Neural progenitor cell (in vitro differentiated cells): ENCODE measurements around the gene RPS6KA5. TPM values are rescaled to one million over a fixed set of nuclear protein-coding genes. Genes with fewer than 3 reads are reported as not detected.

Experiments used
- DNase-seq: peaks from one replicate; pipeline ENCODE4 v3.0.0-alpha.2; 2016; ENCODE audit warnings: low spot score
- H2AFZ ChIP-seq: fragments of 200-600 bp; sonication (generic); replicated peaks from 2 replicates; pipeline ENCODE4 v1.6.1; 2016; ENCODE audit warnings: antibody characterized with exemption
- H3F3A ChIP-seq: fragments of 200-600 bp; sonication (generic); 2 replicates; pipeline ENCODE4 v1.6.1; 2016; ENCODE audit warnings: antibody characterized with exemption, low read depth
- H3K27ac ChIP-seq: fragments of 200-600 bp; sonication (generic); 2 replicates; pipeline ENCODE4 v1.5.1; 2016; ENCODE audit warnings: mild to moderate bottlenecking
- H3K27me3 ChIP-seq: fragments of 200-600 bp; sonication (generic); 2 replicates; pipeline ENCODE4 v1.6.1; 2016; ENCODE audit warnings: mild to moderate bottlenecking, moderate library complexity
- H3K36me3 ChIP-seq: fragments of 200-600 bp; sonication (generic); 2 replicates; pipeline ENCODE4 v1.5.1; 2016
- H3K4me1 ChIP-seq: fragments of 200-600 bp; sonication (generic); 2 replicates; pipeline ENCODE4 v1.6.1; 2016; ENCODE audit warnings: mixed run types
- H3K4me2 ChIP-seq: fragments of 200-600 bp; sonication (generic); 2 replicates; pipeline ENCODE4 v1.6.1; 2016
- H3K4me3 ChIP-seq: fragments of 200-600 bp; sonication (generic); 2 replicates; pipeline ENCODE4 v1.5.1; 2016
- H3K79me2 ChIP-seq: fragments of 200-600 bp; sonication (generic); 2 replicates; pipeline ENCODE4 v1.6.1; 2016; ENCODE audit warnings: low read depth
- H3K9ac ChIP-seq: fragments of 200-600 bp; sonication (generic); 2 replicates; pipeline ENCODE4 v1.6.1; 2016
- H3K9me3 ChIP-seq: fragments of 200-600 bp; sonication (generic); 2 replicates; pipeline ENCODE4 v1.5.1; 2016; ENCODE audit warnings: low read depth
- H4K20me1 ChIP-seq: fragments of 200-600 bp; sonication (generic); 2 replicates; pipeline ENCODE4 v1.6.1; 2016; ENCODE audit warnings: low read depth
- H3K27ac Mint-ChIP-seq: 3 replicates; pipeline ENCODE4 v1.8.0; 2021; ENCODE audit warnings: mixed read lengths
- H3K27me3 Mint-ChIP-seq: 2 replicates; pipeline ENCODE4 v1.8.0; 2022; ENCODE audit warnings: low read depth, mild to moderate bottlenecking, inconsistent platforms, moderate library complexity, mixed read lengths; ENCODE audit not compliant: insufficient read depth
- H3K36me3 Mint-ChIP-seq: 3 replicates; pipeline ENCODE4 v1.8.0; 2021; ENCODE audit warnings: mixed read lengths
- H3K4me1 Mint-ChIP-seq: 3 replicates; pipeline ENCODE4 v1.8.0; 2021; ENCODE audit warnings: mixed read lengths
- H3K4me3 Mint-ChIP-seq: 3 replicates; pipeline ENCODE4 v1.8.0; 2021; ENCODE audit warnings: mild to moderate bottlenecking, moderate library complexity, mixed read lengths
- H3K9me3 Mint-ChIP-seq: 3 replicates; pipeline ENCODE4 v1.8.0; 2020; ENCODE audit warnings: mixed read lengths
- CTCF ChIP-seq: fragments of 200-600 bp; sonication (generic); IDR thresholded peaks from 2 replicates; pipeline ENCODE4 v1.5.1; 2017; ENCODE audit warnings: antibody characterized with exemption, mild to moderate bottlenecking
- EZH2 ChIP-seq: fragments of 200-600 bp; sonication (generic); IDR thresholded peaks from 2 replicates; pipeline ENCODE4 v1.6.1; 2017; ENCODE audit warnings: antibody characterized with exemption, mild to moderate bottlenecking, moderate library complexity
- EZH2phosphoT487 ChIP-seq: fragments of 200-600 bp; sonication (generic); IDR thresholded peaks from 2 replicates; pipeline ENCODE4 v1.6.1; 2017; ENCODE audit warnings: antibody characterized with exemption
- total RNA-seq: library from RNA; depleted of rRNA; stranded (reverse); fragments of >200 nt; gene quantifications from 2 replicates; pipeline ENCODE4 v1.2.3, GENCODE V29; 2015; ENCODE audit warnings: low replicate concordance

The RPS6KA5 gene
- total RNA-seq, 1 donor from 2014 or later: 8.3 TPM

DNA sequence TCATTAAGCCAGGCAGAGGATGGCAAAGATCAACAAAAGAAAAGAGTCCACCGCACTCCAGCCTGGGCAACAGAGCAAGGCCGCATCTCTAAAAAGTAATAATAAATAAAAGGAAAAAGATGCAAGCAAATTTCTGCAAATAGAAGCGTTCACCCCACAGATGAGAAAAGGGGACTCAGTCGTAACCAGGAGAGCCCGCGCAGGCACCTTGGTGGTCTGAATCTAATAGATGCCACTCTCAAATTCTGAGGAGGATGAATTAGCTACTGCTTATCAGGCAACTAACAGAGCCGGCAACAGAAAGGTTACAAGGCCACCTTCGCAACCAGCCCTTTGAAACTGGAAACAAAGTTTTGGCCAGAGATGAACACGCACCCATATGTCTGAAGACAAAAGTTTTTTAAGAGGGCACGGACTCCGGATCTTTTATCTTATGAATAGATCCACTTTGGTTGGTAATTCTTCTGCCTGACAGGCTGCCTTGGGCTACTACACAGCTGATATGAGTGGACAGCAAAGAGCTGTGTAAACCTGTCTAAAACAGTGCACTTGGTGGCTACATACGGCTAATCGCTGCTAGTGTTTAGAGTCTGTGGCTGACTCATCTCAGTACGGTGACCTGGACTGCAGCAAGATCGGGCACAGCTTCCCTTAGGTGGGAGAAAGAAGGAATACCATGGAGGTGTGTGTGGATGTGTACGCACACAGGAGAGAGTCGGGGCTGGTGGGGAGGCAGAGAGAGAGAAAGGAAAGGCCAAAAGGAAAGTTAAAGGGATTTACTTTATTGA lies 211.3 kb downstream of the RPS6KA5 start:
- no peak overlapping the region for H3K9ac ChIP-seq
- no peak overlapping the region for H3K4me3 ChIP-seq
- Mint-ChIP-seq H3K27ac (peak overlapping the region; percentile 28), H3K27me3 (no peaks in the 10 kb centered on the region), H3K36me3 (no peaks in the 10 kb centered on the region), H3K4me1 (peaks cover 8% of the 10 kb centered on the region), H3K9me3 (no peaks in the 10 kb centered on the region), H3K4me3 (no peak overlapping the region)
- no peak overlapping the region for H3K27ac ChIP-seq
- H3F3A ChIP-seq: no peaks in the 10 kb centered on the region
- no peaks in the 10 kb centered on the region for H3K4me1 ChIP-seq
- no peaks in the 10 kb centered on the region for H3K27me3 ChIP-seq
- no peak for DNase-seq
- H3K9me3 ChIP-seq: no peaks in the 10 kb centered on the region
- no peaks in the 10 kb centered on the region for H3K36me3 ChIP-seq
- no peaks in the 10 kb centered on the region for H4K20me1 ChIP-seq
- no peaks in the 10 kb centered on the region for H3K79me2 ChIP-seq
- H2AFZ ChIP-seq: no peak overlapping the region
- H3K4me2 ChIP-seq: no peak overlapping the region
- TF ChIP-seq EZH2phosphoT487 (no peak), CTCF (no peak), EZH2 (no peak)

DNA sequence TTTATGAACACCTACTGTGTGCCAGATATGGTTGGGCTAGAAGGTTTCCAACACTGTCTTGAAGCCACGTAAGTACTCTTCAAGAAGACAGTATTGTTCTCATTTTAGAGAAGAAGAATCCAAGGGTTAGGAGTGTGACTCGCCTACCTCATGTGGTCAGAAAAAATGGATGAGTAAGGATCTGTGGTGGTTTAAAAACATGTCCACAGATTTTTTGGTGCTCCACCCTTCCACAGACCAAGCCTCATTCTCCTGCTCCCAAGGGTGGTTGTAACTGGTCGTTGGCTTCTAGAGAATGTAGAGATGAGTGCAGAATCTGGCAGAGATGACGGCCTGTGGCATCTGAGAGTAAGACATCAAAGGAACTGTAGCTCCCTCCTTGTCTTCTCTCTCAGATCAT lies 213.9 kb downstream of the RPS6KA5 start:
- Histone ChIP-seq H3F3A (no peaks in the 10 kb centered on the region), H2AFZ (no peak overlapping the region), H3K4me2 (no peak overlapping the region), H3K4me3 (no peak overlapping the region), H3K9ac (no peak overlapping the region), H3K27ac (no peak overlapping the region), H3K4me1 (no peaks in the 10 kb centered on the region), H3K36me3 (no peaks in the 10 kb centered on the region), H3K9me3 (no peaks in the 10 kb centered on the region), H3K79me2 (no peaks in the 10 kb centered on the region), H4K20me1 (no peaks in the 10 kb centered on the region), H3K27me3 (no peaks in the 10 kb centered on the region)
- peaks cover 8% of the 10 kb centered on the region for H3K4me1 Mint-ChIP-seq
- H3K36me3 Mint-ChIP-seq: no peaks in the 10 kb centered on the region
- no peaks in the 10 kb centered on the region for H3K27me3 Mint-ChIP-seq
- no peak overlapping the region for H3K4me3 Mint-ChIP-seq
- no peaks in the 10 kb centered on the region for H3K9me3 Mint-ChIP-seq
- no peak overlapping the region for H3K27ac Mint-ChIP-seq
- TF ChIP-seq EZH2: no peak
- TF ChIP-seq EZH2phosphoT487: no peak
- no peak for TF ChIP-seq CTCF
- no peak for DNase-seq

- H3K27me3 Mint-ChIP-seq: no peaks in the 10 kb centered on the region
- Histone ChIP-seq H3K79me2 (no peaks in the 10 kb centered on the region), H3K9me3 (no peaks in the 10 kb centered on the region), H3F3A (no peaks in the 10 kb centered on the region), H3K9ac (no peak overlapping the region), H3K4me1 (no peaks in the 10 kb centered on the region), H3K4me3 (no peak overlapping the region), H3K4me2 (no peak overlapping the region), H4K20me1 (no peaks in the 10 kb centered on the region), H3K27ac (no peak overlapping the region), H3K36me3 (no peaks in the 10 kb centered on the region), H2AFZ (no peak overlapping the region), H3K27me3 (no peaks in the 10 kb centered on the region)
- no peaks in the 10 kb centered on the region for H3K36me3 Mint-ChIP-seq
- DNase-seq: no peak
- H3K9me3 Mint-ChIP-seq: no peaks in the 10 kb centered on the region
- peaks cover 5% of the 10 kb centered on the region for H3K4me1 Mint-ChIP-seq
- TF ChIP-seq CTCF (no peak), EZH2 (no peak), EZH2phosphoT487 (no peak)
- H3K27ac Mint-ChIP-seq: no peak overlapping the region
- H3K4me3 Mint-ChIP-seq: no peak overlapping the region
Observed at GRCh38 chr14:90844321-90844720, 216.1 kb downstream of the RPS6KA5 start.
